ENCODE measurements around the gene ZNF497. TPM values are rescaled to one million over a fixed set of nuclear protein-coding genes. Genes with fewer than 3 reads are reported as not detected.
A peak's percentile ranks its signal among the peaks of the same experiment; 100 is the strongest.

Gene ZNF497
- polyA plus RNA-seq, 10 donors = 1.8 to 3.5 (median 2.1) TPM

GRCh38 chr19:58317476-58318072 is 45.0 kb downstream of the ZNF497 start:
- peak; percentile 13 to 57 (median 50) for DNase-seq

DNA sequence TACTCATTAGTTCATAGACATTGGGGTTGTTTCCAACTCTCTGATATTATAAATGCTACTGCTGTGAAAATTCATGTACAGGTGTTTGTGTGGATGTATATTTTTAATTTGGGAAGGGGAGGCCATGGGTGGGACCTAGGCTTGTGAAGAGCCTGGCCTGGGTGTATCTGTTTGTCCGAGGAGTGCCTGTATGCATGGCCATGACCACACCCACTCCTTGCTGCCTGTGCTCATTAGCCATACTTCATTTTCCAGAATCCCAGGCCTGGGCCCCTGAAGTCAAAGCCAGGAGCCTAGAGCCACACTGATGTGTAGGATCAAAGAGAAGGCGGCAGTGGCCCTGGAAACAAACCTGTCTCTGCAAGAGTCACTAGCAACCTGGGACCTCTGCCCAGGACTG is 47.0 kb downstream of the ZNF497 start:
- DNase-seq = no peak

DNA sequence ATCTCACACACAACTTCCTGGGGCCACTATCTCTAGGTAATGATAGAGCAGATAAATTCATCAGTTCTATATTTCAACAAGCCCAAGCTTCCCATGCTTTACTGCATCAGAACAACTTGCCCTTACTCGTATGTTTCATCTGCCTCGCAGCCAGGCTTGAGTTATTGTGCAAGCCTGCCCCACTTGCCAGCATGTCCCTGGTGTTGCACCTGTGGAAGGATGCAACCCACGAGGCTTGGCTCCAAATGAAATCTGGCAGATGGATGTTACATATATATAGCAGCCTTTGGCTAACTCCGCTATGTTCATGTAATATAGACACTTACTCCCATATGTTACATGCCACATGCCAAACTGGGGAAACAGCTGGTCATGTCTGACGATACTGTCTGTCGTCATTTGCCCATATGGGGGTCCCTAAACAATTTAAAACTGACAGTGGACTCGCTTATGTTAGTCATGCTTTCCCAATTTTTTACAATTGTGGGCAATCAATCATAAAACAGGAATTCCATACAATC is 51.1 kb downstream of the ZNF497 start:
- DNase-seq = no peak

GRCh38 chr19:58310685-58311084 is 51.9 kb downstream of the ZNF497 start:
- peak in 2 of 3 donors; percentile 10 to 30 for DNase-seq

DNA sequence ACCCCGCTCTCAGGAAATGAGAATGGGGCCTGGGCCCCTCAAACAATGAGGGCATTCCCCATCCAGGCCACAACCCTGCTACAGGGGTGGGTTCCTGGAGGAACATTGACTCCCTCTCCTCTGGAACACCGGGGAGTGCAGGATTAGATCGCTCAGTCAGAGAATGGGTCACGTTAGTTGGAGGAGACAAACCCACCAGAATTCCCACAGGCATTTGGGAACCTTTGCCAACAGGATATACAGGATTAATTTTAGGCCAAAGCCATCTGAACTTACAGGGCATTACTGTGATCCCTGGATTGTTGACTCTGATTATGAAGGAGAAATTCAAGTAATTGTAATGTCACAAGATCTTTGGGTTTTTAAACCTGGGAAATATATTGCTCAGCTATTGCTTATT is 54.8 kb downstream of the ZNF497 start:
- no peak for DNase-seq

- DNase-seq = no peak
Measured at GRCh38 chr19:58305932-58306323, 56.6 kb downstream of the ZNF497 start.

GRCh38 chr19:58305065-58305931 is 57.3 kb downstream of the ZNF497 start, which contains the start of gene ERVK3-1:
Gene ERVK3-1 (plus strand): TSS chr19:58305377. CDS start chr19:58312169, 6,792 bp downstream.
- peak; percentile 97 to 99 (median 97) for DNase-seq

DNA sequence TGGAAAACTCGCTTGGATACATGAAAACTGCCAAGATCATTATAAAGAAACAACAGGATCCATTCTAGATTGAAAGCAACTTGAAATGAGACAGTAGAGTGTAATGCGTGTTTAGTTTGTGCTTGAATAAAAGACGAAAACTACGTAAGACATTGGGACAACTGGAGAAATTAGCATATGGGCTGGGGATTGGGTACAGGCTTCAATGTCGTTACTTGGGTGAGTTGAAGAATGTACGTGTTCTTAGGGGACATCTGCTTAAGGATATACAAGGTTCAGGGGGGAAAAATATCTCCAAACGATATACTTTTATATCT is 57.8 kb downstream of the ZNF497 start:
- DNase-seq = no peak

Other genes with a start within 250 kb of the ZNF497 start
- 10 to 100 TPM; 10.5 to 14.5 (median 11.5) TPM for gene ZNF329, start 212.0 kb downstream of the ZNF497 start, polyA plus RNA-seq (ENCODE audit: insufficient read length in 10 of 10)
- gene ZNF274, start 179.7 kb downstream of the ZNF497 start, polyA plus RNA-seq (ENCODE audit: insufficient read length in 10 of 10) = 10 to 100 TPM in 3 of 10 donors, 1 to 10 TPM in 7; 7.5 to 11.7 (median 9.7) TPM
- gene ZNF544, start 133.8 kb downstream of the ZNF497 start, polyA plus RNA-seq (ENCODE audit: insufficient read length in 10 of 10) = 10 to 100 TPM; 11.1 to 20.5 (median 16.9) TPM
- gene ZNF8, start 83.8 kb downstream of the ZNF497 start, polyA plus RNA-seq (ENCODE audit: insufficient read length in 10 of 10) = 1 to 10 TPM; 4.0 to 6.7 (median 5.3) TPM
- gene ERVK3-1, start 57.4 kb downstream of the ZNF497 start, polyA plus RNA-seq (ENCODE audit: insufficient read length in 10 of 10) = 10 to 100 TPM; 23.7 to 34.9 (median 30.5) TPM
- 1 to 10 TPM; 2.7 to 3.4 (median 2.9) TPM for gene ZSCAN22, start 35.8 kb downstream of the ZNF497 start, polyA plus RNA-seq (ENCODE audit: insufficient read length in 10 of 10)
- gene A1BG, start 9.3 kb downstream of the ZNF497 start, polyA plus RNA-seq (ENCODE audit: insufficient read length in 10 of 10) = 1 to 10 TPM; 1.1 to 7.3 (median 3.2) TPM
- 1 to 10 TPM in 7 of 10 donors, under 1 TPM in 3; 0.36 to 2.7 (median 1.3) TPM for gene ZNF837, start 18.3 kb upstream of the ZNF497 start, polyA plus RNA-seq (ENCODE audit: insufficient read length in 10 of 10)
- 1,000 to 10,000 TPM; 1,378 to 1,791 (median 1,640) TPM for gene RPS5, start 24.5 kb upstream of the ZNF497 start, polyA plus RNA-seq (ENCODE audit: insufficient read length in 10 of 10)
- gene RNF225, start 32.9 kb upstream of the ZNF497 start, polyA plus RNA-seq (ENCODE audit: insufficient read length in 10 of 10) = under 1 TPM in 1 of 10 donors, not detected in 9; 0.17 TPM
- gene ZNF584, start 45.9 kb upstream of the ZNF497 start, polyA plus RNA-seq (ENCODE audit: insufficient read length in 10 of 10) = 1 to 10 TPM; 4.5 to 7.6 (median 5.7) TPM
- gene ZNF132, start 77.4 kb upstream of the ZNF497 start, polyA plus RNA-seq (ENCODE audit: insufficient read length in 10 of 10) = 1 to 10 TPM; 3.8 to 5.6 (median 5.0) TPM
- 1 to 10 TPM; 2.3 to 4.2 (median 3.4) TPM for gene ZNF324B, start 88.9 kb upstream of the ZNF497 start, polyA plus RNA-seq (ENCODE audit: insufficient read length in 10 of 10)
- gene ZNF324, start 104.3 kb upstream of the ZNF497 start, polyA plus RNA-seq (ENCODE audit: insufficient read length in 10 of 10) = 1 to 10 TPM; 3.3 to 6.4 (median 5.0) TPM
- gene ZNF446, start 113.6 kb upstream of the ZNF497 start, polyA plus RNA-seq (ENCODE audit: insufficient read length in 10 of 10) = 1 to 10 TPM; 5.2 to 9.3 (median 6.4) TPM
- gene SLC27A5, start 149.2 kb upstream of the ZNF497 start, polyA plus RNA-seq (ENCODE audit: insufficient read length in 10 of 10) = 1 to 10 TPM; 2.4 to 5.5 (median 3.9) TPM
- gene ZBTB45, start 157.1 kb upstream of the ZNF497 start, polyA plus RNA-seq (ENCODE audit: insufficient read length in 10 of 10) = 10 to 100 TPM in 3 of 10 donors, 1 to 10 TPM in 7; 6.3 to 11.2 (median 7.9) TPM
- 100 to 1,000 TPM; 277 to 491 (median 336) TPM for gene TRIM28, start 181.3 kb upstream of the ZNF497 start, polyA plus RNA-seq (ENCODE audit: insufficient read length in 10 of 10)
- 10 to 100 TPM; 63.5 to 82.8 (median 72.7) TPM for gene CHMP2A, start 192.4 kb upstream of the ZNF497 start, polyA plus RNA-seq (ENCODE audit: insufficient read length in 10 of 10)
- gene UBE2M, start 195.9 kb upstream of the ZNF497 start, polyA plus RNA-seq (ENCODE audit: insufficient read length in 10 of 10) = 10 to 100 TPM; 58.0 to 70.4 (median 65.5) TPM
- gene MZF1, start 210.6 kb upstream of the ZNF497 start, polyA plus RNA-seq (ENCODE audit: insufficient read length in 10 of 10) = 10 to 100 TPM in 8 of 10 donors, 1 to 10 TPM in 2; 9.6 to 25.7 (median 14.2) TPM